M059J (cell line): ENCODE results near the gene SLC25A22. TPM values are rescaled to one million over a fixed set of nuclear protein-coding genes. Genes with fewer than 3 reads are reported as not detected.
A peak's percentile ranks its signal among the peaks of the same experiment; 100 is the strongest.

Source experiments
- DNase-seq: peaks from one replicate; pipeline ENCODE4 v3.0.0-alpha.2; 2012; ENCODE audit warnings: low read depth
- total RNA-seq: library from RNA; depleted of rRNA; stranded (reverse); fragments of >200 nt; shearing (Covaris generic); gene quantifications from 2 replicates; pipeline ENCODE4 v1.2.3, GENCODE V29; 2014

SLC25A22 gene
- total RNA-seq, 1 experiment from 2014 or later: 26.5 TPM

DNA sequence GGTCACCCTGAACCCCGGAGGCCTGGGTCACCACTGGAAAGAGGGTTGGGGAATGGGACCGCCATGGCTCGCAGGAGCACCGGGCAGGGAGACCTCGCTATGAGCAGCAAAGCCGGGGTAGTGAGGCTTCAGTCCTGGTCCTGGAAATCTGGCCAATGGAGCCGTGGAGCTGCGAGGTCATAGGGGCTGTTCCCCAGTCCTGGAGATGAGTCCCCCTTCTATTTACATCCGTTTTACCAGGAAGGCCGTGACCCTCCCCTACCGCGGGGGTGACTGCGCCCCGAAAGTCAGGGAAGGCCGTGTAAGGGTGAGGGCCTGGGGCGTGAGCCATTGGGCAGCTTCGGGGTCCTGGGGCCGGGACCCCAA, 6.5 kb upstream of the SLC25A22 start:
- DNase-seq: no peak

DNA sequence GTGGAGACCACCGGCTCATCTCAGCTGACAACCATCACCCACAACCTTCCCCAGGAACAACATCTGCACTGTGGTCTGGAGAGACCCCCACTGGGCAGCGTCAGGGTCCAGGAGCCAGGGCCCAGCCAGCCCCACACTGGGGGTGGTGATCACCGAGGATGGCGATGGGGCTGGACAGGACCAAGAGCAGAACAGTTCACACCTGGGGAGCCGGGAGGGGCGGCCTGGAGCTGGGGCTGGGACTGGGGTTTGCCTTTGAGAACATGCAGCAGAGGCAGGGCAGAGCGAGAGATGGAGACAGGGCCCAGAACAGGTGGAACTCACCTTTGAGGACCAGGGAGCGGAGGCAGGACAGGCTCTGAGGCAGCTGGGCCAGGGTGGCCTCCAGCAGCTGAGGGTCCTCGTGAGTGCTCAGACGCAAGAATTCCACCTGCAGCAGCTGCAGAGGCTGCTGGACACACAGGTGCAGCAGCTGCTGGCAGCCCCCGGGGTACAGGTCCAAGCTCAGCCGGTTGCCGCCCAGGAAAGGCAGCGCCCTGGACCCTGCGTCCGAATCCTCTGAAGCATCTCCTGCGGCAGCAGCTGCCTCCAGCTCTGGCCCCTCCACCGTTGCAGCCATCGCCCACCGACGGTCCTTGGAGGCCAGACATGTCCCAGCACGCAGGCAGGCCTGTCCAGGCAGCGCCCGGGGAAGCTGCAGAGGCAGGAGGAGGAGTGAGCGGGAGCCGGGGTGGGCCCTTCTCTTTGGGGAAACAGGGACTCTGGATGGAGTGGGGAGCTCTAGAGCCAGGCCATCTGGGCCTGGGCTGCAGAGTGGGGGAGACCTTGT, 5.9 kb upstream of the SLC25A22 start:
- DNase-seq: no peak

DNA sequence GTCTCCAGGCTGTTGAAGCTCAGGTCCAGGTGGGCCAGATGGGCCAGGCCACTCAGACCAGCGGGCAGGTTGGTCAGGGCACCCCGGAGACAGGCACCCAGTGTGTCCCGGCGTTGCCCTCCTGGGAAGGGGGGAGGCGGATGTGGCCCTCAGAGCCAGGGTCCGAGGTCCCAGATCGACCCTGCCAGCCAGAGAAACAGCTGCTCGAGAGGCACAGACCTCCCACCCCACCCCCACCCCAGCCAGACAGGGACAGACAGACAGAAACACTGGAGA, 5.3 kb upstream of the SLC25A22 start:
- DNase-seq: no peak

- DNase-seq: no peak
These were observed 4.8 kb upstream of the SLC25A22 start for GRCh38 chr11:802693-803466.

- no peak for DNase-seq
These were observed 4.0 kb upstream of the SLC25A22 start for GRCh38 chr11:802018-802617.

DNA sequence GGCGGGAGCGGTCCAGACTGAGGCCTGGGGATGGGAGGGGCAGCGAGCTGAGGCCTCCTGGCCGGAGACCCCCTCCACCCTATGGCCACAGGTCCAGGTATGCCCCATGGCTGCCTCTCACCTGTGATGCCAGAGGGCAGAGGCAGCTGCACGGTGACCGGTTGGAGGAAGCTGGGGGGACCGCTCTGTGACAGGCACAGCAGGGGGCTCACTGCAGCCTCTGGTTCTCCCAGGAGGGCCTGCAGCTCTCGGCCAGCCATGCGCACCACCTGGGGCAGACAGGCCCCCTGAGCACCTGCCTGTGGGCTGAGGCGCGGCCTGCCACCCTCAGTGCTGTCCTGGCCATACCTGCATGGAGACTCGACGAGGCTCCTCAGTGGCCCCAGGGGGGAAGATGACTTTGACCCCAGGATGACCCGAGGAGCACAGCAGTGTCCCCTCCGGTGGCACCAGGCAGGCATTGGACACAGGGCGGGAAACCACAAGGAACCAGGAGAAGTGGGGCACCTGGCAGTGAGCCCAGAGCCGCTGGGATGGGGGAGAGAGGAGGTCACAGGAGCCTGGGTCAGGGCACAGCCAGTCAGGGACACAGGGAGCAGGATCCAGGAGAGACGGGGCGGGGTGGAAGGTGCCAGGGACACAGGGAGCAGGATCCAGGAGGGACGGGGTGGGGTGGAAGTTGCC, 3.2 kb upstream of the SLC25A22 start:
- DNase-seq: no peak

DNA sequence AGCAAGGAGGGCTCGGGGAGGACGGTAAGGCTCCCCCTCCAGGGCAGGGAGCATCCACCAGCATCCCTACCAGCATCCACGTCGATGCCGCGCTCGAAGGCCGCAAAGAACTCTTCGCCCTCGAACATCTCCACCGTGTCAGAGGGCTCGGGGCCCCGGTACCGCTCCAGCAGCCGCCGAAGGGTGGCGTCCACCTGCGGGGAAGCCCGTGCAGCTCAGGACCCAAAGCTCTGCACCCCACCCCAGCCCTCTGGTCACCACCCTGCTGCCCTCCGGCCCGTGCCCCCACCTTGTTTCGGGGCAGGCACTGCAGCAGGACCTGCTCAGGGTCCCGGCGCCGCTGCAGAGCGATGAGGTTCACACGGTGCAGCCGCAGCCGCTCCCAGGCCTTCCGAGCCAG, 2.4 kb upstream of the SLC25A22 start:
- DNase-seq: no peak

DNA sequence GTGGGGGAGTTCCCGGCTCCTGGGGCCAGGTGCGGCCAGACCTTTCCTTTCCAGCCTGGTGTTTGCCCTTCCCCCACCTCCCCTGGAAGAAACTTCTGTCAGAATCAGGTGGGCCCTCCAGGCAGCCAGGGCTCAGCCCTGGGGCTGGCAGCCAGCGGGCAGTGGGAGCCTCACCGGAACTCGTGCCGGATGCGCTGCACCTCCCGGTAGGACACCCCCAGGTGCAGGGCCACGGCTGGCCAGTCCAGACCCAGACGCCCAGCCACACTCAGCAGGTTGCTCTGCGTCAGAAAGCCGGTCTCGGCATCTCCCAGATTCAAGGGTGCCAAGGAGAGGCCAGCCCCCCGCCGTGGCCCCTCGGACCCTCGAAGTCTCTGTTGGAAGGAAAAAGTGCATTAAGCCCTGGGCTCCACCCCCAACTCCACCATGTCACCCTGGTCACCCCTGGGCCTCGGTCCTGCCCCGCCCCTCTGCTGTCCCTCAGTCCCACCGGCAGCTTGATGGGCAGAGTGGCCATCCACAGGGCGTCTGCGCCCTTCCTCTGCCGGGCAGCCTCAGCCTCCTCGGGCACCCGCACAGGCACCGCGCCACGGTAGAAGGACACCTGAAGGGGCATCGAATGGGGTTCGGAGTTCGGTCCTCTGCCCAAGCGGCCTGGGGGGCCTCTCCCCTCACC, 1.7 kb upstream of the SLC25A22 start:
- no peak for DNase-seq

DNA sequence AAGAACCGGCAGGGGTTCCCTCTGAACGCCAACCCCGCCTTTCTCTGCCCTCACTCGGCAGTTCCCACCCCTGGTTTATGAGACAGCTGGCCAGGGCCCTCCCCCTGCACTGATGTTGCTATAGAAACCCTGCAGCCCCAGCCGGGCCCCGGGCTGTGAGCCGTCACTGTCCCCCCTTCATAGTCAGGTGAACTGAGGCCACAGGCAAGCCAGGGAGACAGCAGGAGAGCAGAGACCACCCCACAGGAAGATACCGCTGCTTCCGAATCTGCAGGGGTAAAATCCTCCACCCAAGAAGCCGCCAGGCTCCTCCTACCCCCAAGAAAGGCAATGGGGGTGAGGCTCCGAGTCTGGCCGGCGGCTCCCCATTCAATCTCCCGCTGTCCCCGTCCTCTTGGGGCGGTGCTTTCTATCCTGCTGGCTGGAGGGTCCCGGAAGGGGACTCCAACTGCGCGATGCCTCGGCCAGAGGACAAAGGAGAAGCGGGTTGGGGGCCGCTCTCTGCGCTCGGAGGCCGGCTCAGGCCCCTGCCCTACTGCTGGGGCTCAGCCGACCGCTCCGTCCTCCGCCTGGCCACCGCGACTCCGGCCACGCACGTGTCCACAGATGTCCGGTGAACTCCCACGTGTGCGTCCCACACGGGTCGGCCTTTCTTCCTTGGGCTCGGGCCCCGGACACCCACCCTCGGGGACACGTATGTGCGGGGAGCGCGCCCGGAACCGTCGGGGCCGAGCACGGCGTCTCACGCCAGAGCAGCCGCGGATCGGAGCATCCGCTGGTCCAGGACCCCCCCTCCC, 587 bp downstream of the SLC25A22 start:
- DNase-seq: peak; percentile 80

- DNase-seq: no peak
These were observed 1.4 kb downstream of the SLC25A22 start for GRCh38 chr11:796565-797295.

GRCh38 chr11:795634-796564, 2.2 kb downstream of the SLC25A22 start:
- peak; percentile 90 for DNase-seq

DNA sequence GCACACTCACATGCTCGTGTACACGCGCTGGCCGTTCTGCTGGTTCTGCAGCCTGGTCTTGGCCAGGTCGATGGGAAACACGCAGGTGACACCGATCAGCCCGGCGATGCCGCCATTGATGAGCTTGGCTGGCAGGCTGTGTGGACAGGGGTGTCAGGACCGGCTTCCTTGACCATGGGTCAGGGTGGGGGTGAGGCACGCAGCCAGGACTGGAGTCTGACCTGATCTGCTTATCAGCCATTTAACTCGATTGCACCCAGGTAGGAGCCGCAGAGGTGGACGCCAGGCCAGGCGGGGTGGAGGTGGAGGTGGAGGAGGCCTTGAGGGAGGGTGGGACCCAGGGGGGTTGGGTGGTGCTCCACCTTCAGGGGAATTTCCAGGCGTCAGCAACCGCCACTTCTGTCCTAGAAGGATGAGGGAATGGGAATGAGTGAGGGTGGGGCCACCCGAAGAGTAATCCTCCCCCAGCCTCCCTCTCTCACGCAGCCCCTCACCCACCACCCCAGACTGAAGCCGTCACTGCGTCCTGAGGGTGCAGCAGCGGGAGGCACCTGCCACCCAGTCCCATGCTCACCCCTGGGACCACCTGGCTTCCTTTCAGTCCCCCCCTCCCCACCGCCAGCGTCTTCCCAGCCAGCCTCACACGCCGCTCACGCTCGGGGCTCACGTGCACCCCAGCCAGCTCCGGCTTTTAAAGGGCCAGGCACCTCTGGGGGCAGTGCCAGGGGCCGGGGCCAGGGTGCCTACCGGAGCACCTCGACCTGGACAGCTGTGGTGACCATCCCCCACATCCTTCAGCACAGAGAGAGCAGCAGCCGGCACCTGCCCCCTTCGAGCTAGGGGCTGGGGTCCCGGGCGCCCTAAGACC, 3.1 kb downstream of the SLC25A22 start:
- no peak for DNase-seq

GRCh38 chr11:794013-794765, 3.9 kb downstream of the SLC25A22 start:
- DNase-seq: no peak

- peak; percentile 22 for DNase-seq
These were observed 4.5 kb downstream of the SLC25A22 start for GRCh38 chr11:793556-793955.

- DNase-seq: no peak
These were observed 5.2 kb downstream of the SLC25A22 start for GRCh38 chr11:792873-793272.

- DNase-seq: no peak
These were observed 5.6 kb downstream of the SLC25A22 start for GRCh38 chr11:792535-792821.

GRCh38 chr11:791658-792534, 6.2 kb downstream of the SLC25A22 start:
- DNase-seq: no peak
